Activated CD8-positive, alpha-beta memory T cell treated with anti-CD3 and anti-CD28 coated beads, Interleukin-2, amount 10 ng/mL, durations not matched to agents 7 days and 5 days (primary cell): ENCODE measurements around the gene TGFBR3L. TPM values are rescaled to one million over a fixed set of nuclear protein-coding genes. Genes with fewer than 3 reads are reported as not detected.
A peak's percentile ranks its signal among the peaks of the same experiment; 100 is the strongest.
"Not testable (repeated sequence)": the region's sequence is repeated elsewhere in the genome, so short reads cannot be mapped to it uniquely, and the experiment has no call there.

Experiments
- ATAC-seq: fragments of 150-1000 bp; cut with Tn5 transposase; one replicate; pipeline ENCODE4 v1.10.0; 2021; ENCODE audit warnings: moderate library complexity
- CTCF ChIA-PET: fragments of 350-600 bp; sonication (Branson Sonifier 250); formaldehyde crosslinking; loops from one replicate; lab custom pipeline; 2021; ENCODE audit warnings: antibody characterized with exemption; lab: Charles Lee
- DNase-seq: peaks from one replicate; pipeline ENCODE4 v3.0.0-alpha.2; 2020
- H3K27ac Mint-ChIP-seq: one replicate; pipeline ENCODE4 v1.8.0; 2021; ENCODE audit warnings: mild to moderate bottlenecking, mixed read lengths
- H3K27me3 Mint-ChIP-seq: one replicate; pipeline ENCODE4 v1.8.0; 2021; ENCODE audit warnings: mixed read lengths
- H3K36me3 Mint-ChIP-seq: one replicate; pipeline ENCODE4 v1.8.0; 2021; ENCODE audit warnings: mild to moderate bottlenecking, mixed read lengths
- H3K4me1 Mint-ChIP-seq: one replicate; pipeline ENCODE4 v1.8.0; 2021; ENCODE audit warnings: mixed read lengths
- H3K4me3 Mint-ChIP-seq: one replicate; pipeline ENCODE4 v1.8.0; 2021; ENCODE audit warnings: mild to moderate bottlenecking, moderate library complexity, mixed read lengths
- H3K9me3 Mint-ChIP-seq: one replicate; pipeline ENCODE4 v1.8.0; 2022; ENCODE audit warnings: low read depth, mixed read lengths
- total RNA-seq, 2 experiments: library from RNA; stranded (reverse); gene quantifications; one replicate each; pipeline ENCODE4 v1.2.3, GENCODE V29; 2021

Gene TGFBR3L
- total RNA-seq, 2 experiments from 2014 or later = 7.7 to 9.1 TPM

DNA sequence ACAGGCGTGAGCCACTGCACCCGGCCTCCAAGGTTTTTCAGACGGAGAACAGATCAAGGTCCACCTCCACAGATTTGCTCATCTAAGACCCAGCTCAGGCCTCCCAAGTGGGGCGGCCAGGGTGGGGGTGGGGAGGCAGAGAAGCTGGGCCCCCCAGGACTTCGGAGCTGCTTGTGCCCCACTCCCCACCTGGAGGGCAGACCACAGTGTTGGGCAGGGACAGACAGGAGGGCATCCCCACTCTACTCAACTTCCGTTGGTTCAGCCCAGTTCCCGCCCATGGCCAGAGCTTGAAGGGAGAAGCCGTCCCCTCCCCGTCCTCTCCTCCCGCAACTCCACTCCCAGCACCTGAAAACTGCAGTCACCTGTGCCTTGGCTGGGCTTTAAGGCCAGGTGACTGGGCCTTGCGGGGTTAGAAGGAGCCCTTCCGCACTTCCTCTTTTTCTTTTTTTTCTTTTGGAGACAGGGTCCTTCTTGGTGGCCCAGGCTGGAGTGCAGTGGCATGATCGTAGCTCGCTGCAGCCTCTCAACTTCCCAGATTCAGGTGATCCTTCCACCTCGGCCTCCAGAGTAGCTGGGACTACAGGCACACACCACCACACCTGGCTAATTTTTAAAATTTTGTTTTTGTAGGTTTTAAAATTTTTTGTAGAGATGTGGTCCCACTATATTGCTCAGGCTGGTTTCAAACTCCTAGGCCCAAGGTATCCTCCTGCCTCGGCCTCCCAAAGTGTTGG lies 27.1 kb upstream of the TGFBR3L start:
- CTCF ChIA-PET = no interaction called here
- H3K9me3 Mint-ChIP-seq = no peaks in the 10 kb centered on the region
- H3K27ac Mint-ChIP-seq = no peak overlapping the region
- H3K27me3 Mint-ChIP-seq = peaks cover 28% of the 10 kb centered on the region
- no peaks in the 10 kb centered on the region for H3K4me1 Mint-ChIP-seq
- no peaks in the 10 kb centered on the region for H3K36me3 Mint-ChIP-seq
- H3K4me3 Mint-ChIP-seq = no peak overlapping the region
- ATAC-seq (no peak), DNase-seq (no peak)

DNA sequence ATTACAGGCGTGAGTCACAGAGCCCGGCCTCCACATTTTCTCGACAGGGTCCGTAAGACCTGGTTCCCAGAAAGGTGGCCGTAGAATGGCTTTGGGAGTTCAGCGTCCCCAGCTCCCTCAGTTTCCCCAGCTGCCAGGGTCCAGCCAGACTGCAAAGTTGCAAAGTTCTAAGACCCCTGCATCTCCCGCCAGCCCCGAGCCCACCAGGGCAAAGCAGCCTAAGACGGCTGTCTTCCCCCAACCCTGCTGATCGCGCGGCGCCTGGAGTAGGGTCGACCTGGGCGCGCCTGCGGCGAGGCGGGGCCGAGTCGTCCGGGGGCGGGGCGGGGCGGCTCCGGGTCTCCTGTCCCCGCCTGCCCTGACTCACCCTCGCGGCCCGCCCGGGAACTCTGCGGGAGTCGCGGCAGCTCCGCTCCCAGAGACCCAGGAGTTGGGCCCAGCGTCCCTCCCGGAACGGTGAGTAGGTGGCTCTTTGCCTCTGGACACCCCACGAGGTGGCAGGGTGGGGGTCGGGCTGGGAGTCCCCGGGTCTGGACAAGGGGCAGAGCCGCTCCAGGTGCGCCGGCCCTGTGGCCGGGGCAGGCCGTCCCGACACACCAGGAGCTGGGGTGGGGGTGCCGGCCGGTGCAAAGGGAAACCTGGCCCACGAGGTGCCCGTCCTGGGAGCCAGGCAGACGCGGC lies 26.3 kb upstream of the TGFBR3L start, which contains the start of gene LRRC8E:
TSS of gene LRRC8E (plus strand) at position 366 of the 681 bp plus-strand sequence. CDS start 7,094 bp downstream, outside the sequence.
- Mint-ChIP-seq H3K36me3 (no peaks in the 10 kb centered on the region), H3K27me3 (peaks cover 28% of the 10 kb centered on the region), H3K4me3 (no peak within 1 kb of the TSS), H3K9me3 (no peaks in the 10 kb centered on the region), H3K27ac (no peak within 1 kb of the TSS), H3K4me1 (no peaks in the 10 kb centered on the region)
- CTCF ChIA-PET = no interaction called here
- ATAC-seq = peak; percentile 67
- DNase-seq = no peak

DNA sequence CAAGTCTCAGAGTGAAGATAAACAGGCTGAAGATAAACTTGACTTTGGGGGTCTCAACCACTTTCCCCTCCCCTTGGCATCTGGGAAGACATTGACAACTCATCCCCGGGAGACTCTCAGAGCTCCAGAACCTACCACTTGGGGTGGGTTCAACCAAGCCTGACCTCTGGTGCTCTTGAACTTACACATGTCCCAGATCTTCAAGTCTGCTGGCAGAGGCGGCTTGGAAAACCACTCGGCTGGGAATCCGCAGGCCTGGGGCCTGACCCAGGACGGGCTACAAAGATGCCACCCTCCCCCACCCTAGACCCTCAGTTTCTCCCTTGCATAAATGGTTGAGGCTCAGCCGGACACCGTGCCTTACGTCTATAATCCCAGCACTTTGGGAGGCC lies 25.8 kb upstream of the TGFBR3L start:
- Mint-ChIP-seq H3K4me1 (no peaks in the 10 kb centered on the region), H3K4me3 (no peak overlapping the region), H3K9me3 (no peaks in the 10 kb centered on the region), H3K36me3 (no peaks in the 10 kb centered on the region), H3K27me3 (peaks cover 28% of the 10 kb centered on the region), H3K27ac (no peak overlapping the region)
- no peak for DNase-seq
- ATAC-seq = no peak
- CTCF ChIA-PET = no interaction called here

DNA sequence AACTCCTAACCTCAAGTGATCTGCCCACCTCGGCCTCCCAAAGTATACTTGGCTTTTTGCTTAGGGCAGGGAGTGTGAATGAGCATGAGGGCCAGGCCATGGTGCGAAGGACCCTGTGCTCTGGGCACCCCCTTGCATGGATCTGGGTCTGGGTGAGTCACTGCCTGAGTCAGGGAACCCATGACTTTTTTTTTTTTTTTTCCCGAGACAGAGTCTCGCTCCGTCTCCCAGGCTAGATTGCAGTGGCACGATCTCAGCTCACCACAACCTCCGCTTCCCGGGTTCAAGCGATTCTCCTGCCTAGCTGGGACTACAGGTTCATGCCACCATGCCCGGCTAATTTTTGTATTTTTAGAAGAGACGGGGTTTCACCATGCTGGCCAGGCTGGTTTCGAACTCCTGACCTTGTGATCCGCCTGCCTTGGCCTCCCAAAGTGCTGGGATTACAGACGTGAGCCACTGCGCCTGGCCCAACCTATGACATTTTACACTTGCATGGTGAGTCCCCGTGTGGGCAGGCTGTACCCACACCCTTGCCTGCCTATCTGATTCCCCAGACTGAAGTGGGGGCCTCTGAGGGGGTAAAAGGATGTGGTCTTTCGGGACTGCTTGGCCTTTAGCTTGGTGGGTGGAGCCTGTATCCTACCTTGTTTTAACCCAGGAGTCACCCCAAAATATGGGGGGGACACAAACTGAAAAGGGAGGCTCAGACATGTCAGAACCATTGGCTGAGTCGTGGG lies 21.1 kb upstream of the TGFBR3L start:
- H3K27ac Mint-ChIP-seq = not testable (repeated sequence)

DNA sequence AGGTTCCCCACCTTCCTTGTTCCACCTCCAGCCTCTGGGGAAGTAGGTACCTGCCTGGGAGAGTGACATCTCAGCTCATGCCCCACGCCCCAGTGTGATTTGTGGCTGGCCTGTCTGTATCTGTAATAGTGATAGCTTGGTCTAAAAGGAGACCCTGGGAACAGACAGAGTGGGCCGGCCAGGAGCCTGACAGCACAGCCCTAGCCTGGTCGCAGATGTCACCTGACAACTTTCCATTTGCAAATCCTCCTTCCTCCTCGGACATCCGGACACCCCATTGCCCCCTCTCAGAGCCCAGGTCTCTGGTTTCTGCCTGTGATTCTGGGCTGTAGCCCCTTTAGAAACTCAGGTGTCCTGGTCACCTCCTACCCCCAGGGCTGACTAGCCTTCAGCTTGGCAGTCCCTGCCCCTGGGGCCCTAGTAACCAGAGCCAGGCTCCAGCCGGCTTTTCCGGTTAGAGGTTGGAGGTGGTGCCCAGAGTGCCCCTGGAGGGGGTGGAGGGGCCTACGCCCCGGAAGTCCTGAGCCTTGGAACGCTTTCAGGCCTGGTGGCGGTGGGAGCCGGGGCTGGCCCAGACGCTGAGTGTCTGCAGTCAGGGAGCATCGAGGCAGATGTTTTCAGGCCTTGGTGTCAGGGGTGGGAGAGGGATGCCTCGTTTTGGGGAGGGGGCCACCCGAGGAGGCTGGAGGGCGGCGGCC lies 19.9 kb upstream of the TGFBR3L start:
- H3K9me3 Mint-ChIP-seq = no peaks in the 10 kb centered on the region
- H3K4me1 Mint-ChIP-seq = no peaks in the 10 kb centered on the region
- CTCF ChIA-PET = no interaction called here
- H3K27me3 Mint-ChIP-seq = peaks cover 18% of the 10 kb centered on the region
- ATAC-seq (no peak), DNase-seq (no peak)
- no peaks in the 10 kb centered on the region for H3K36me3 Mint-ChIP-seq
- H3K27ac Mint-ChIP-seq = no peak overlapping the region
- H3K4me3 Mint-ChIP-seq = no peak overlapping the region

More for the DNA sequence above, 21.1 kb upstream of the TGFBR3L start:
- not testable (repeated sequence) for H3K4me1 Mint-ChIP-seq, H3K4me3 Mint-ChIP-seq, ATAC-seq, DNase-seq, H3K9me3 Mint-ChIP-seq, H3K36me3 Mint-ChIP-seq
- CTCF ChIA-PET = interaction anchor here (1.4 kb wide), 1 partner anchor 28 kb away, joined by 3 read pairs; no protein-coding TSS in a partner anchor
- H3K27me3 Mint-ChIP-seq = peaks cover 24% of the 10 kb centered on the region

DNA sequence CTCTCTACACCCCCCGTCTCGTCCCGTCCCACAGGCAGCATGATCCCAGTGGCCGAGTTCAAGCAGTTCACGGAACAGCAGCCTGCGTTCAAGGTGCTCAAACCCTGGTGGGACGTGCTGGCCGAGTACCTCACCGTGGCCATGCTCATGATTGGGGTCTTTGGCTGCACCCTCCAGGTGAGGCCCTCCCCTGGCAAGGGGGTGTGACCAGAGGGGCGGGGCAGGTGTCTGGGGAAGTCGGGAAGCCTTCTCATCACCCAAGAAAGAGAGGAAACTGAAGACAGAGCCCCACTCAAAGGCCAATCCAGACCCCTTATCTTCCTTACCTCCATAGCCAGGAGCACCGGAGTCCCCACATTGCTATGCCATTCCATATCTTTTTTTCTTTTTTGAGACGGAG lies 19.1 kb upstream of the TGFBR3L start:
- H3K4me1 Mint-ChIP-seq = no peaks in the 10 kb centered on the region
- no peaks in the 10 kb centered on the region for H3K36me3 Mint-ChIP-seq
- peaks cover 12% of the 10 kb centered on the region for H3K27me3 Mint-ChIP-seq
- H3K9me3 Mint-ChIP-seq = no peaks in the 10 kb centered on the region
- H3K4me3 Mint-ChIP-seq = no peak overlapping the region
- CTCF ChIA-PET = no interaction called here
- H3K27ac Mint-ChIP-seq = no peak overlapping the region
- ATAC-seq = no peak
- DNase-seq = no peak

DNA sequence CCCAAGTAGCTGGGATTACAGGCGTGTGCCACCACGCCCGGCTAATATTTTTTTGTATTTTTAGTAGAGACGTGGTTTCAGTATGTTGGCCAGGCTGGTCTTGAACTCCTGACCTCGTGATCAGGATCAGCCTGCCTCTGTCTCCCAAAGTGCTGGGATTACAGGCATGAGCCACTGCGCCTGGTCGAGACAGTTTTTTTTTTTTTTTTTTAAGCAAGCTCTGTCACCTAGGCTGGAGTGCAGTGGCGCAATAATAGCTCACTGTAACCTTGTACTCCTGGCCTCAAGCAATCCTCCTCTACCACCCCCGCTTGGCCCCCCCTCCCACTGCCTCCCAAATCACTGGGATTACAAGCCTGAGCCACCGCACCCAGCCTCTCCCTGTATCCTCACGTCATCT lies 17.3 kb upstream of the TGFBR3L start:
- no peaks in the 10 kb centered on the region for H3K9me3 Mint-ChIP-seq
- H3K4me1 Mint-ChIP-seq = no peaks in the 10 kb centered on the region
- no peak for DNase-seq
- no peak for ATAC-seq
- H3K27me3 Mint-ChIP-seq = peaks cover 6% of the 10 kb centered on the region
- CTCF ChIA-PET = interaction anchor here (1.2 to 1.8 kb wide), 3 partner anchors 16 to 43 kb away, joined by 3 to 6 read pairs (median 5); no protein-coding TSS in a partner anchor
- H3K4me3 Mint-ChIP-seq = no peak overlapping the region
- H3K36me3 Mint-ChIP-seq = no peaks in the 10 kb centered on the region
- no peak overlapping the region for H3K27ac Mint-ChIP-seq

DNA sequence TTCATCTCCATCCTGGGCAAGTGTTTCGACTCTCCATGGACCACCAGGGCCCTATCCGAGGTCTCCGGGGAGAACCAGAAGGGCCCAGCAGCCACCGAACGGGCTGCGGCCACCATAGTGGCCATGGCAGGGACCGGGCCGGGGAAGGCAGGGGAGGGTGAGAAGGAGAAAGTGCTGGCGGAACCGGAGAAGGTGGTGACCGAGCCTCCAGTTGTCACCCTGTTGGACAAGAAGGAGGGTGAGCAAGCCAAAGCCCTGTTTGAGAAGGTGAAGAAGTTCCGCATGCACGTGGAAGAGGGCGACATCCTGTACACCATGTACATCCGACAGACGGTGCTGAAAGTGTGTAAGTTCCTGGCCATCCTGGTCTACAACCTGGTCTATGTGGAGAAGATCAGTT lies 15.7 kb upstream of the TGFBR3L start:
- ATAC-seq (no peak), DNase-seq (no peak)
- H3K27ac Mint-ChIP-seq = no peak overlapping the region
- CTCF ChIA-PET = interaction anchor here (0.8 to 1.8 kb wide), 6 partner anchors 16 to 219 kb away, joined by 3 to 5 read pairs (median 4); partner anchors contain the start of genes SNAPC2 and TRAPPC5
- H3K27me3 Mint-ChIP-seq = peaks cover 6% of the 10 kb centered on the region
- no peak overlapping the region for H3K4me3 Mint-ChIP-seq
- H3K9me3 Mint-ChIP-seq = no peaks in the 10 kb centered on the region
- H3K4me1 Mint-ChIP-seq = peaks cover 12% of the 10 kb centered on the region
- H3K36me3 Mint-ChIP-seq = peaks cover 2% of the 10 kb centered on the region

DNA sequence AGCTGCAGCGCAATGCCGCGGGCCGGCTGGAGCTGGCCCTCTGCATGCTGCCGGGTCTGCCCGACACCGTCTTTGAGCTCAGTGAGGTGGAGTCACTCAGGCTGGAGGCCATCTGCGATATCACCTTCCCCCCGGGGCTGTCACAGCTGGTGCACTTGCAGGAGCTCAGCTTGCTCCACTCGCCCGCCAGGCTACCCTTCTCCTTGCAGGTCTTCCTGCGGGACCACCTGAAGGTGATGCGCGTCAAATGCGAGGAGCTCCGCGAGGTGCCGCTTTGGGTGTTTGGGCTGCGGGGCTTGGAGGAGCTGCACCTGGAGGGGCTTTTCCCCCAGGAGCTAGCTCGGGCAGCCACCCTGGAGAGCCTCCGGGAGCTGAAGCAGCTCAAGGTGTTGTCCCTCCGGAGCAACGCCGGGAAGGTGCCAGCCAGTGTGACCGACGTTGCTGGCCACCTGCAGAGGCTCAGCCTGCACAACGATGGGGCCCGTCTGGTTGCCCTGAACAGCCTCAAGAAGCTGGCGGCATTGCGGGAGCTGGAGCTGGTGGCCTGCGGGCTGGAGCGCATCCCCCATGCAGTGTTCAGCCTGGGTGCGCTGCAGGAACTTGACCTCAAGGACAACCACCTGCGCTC lies 14.8 kb upstream of the TGFBR3L start:
- ATAC-seq = no peak
- CTCF ChIA-PET = interaction anchor here (1.0 to 2.7 kb wide), 5 partner anchors 18 to 102 kb away, joined by 3 to 10 read pairs (median 3); partner anchors contain the start of genes SNAPC2 and TIMM44
- H3K27ac Mint-ChIP-seq = no peak overlapping the region

DNA sequence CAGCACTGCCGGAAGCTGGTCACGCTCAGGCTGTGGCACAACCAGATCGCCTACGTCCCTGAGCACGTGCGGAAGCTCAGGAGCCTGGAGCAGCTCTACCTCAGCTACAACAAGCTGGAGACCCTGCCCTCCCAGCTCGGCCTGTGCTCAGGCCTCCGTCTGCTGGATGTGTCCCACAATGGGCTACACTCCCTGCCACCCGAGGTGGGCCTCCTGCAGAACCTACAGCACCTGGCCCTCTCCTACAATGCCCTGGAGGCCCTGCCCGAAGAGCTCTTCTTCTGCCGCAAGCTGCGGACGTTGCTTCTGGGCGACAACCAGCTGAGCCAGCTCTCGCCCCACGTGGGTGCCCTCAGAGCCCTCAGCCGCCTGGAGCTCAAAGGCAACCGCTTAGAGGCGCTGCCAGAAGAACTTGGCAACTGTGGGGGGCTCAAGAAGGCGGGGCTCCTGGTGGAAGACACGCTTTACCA lies 14.2 kb upstream of the TGFBR3L start:
- Mint-ChIP-seq H3K9me3 (no peaks in the 10 kb centered on the region), H3K4me3 (no peak overlapping the region), H3K36me3 (peaks cover 8% of the 10 kb centered on the region), H3K27ac (no peak overlapping the region), H3K27me3 (peaks cover 2% of the 10 kb centered on the region), H3K4me1 (peaks cover 22% of the 10 kb centered on the region)
- ATAC-seq (no peak), DNase-seq (no peak)
- CTCF ChIA-PET = interaction anchor here (1.3 to 2.7 kb wide), 6 partner anchors 17 to 219 kb away, joined by 3 to 11 read pairs (median 5); partner anchors contain the start of genes SNAPC2, TIMM44 and TRAPPC5

More for the DNA sequence above, 14.8 kb upstream of the TGFBR3L start:
- peaks cover 18% of the 10 kb centered on the region for H3K4me1 Mint-ChIP-seq
- no peak for DNase-seq
- no peak overlapping the region for H3K4me3 Mint-ChIP-seq
- H3K27me3 Mint-ChIP-seq = peaks cover 2% of the 10 kb centered on the region
- H3K36me3 Mint-ChIP-seq = peaks cover 6% of the 10 kb centered on the region
- no peaks in the 10 kb centered on the region for H3K9me3 Mint-ChIP-seq

DNA sequence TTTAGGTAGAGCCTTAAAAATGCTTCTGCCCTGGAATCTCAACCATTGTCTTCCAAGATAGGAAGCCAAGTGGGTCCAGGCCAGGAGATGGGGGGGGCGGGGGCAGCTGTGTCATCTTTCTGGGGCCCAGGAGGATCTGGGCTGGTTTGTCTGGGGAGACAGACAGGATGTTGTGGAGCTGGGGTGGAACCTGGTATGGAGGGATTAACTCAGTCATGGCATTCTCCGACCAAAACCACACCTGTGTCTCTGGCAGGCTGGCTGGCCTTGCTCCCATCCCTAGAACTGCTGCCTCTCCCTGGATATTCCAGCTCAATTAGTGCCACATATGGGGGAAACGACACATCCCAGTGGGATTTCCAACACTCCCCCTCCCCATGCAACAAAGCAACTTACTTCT lies 13.7 kb upstream of the TGFBR3L start:
- ATAC-seq (no peak), DNase-seq (no peak)
- Mint-ChIP-seq H3K36me3 (peaks cover 8% of the 10 kb centered on the region), H3K27ac (no peak overlapping the region), H3K4me3 (no peak overlapping the region), H3K27me3 (peaks cover 2% of the 10 kb centered on the region), H3K4me1 (peaks cover 26% of the 10 kb centered on the region), H3K9me3 (no peaks in the 10 kb centered on the region)
- CTCF ChIA-PET = interaction anchor here (1.3 to 2.7 kb wide), 6 partner anchors 17 to 220 kb away, joined by 3 to 11 read pairs (median 5); partner anchors contain the start of genes SNAPC2, TIMM44 and TRAPPC5

DNA sequence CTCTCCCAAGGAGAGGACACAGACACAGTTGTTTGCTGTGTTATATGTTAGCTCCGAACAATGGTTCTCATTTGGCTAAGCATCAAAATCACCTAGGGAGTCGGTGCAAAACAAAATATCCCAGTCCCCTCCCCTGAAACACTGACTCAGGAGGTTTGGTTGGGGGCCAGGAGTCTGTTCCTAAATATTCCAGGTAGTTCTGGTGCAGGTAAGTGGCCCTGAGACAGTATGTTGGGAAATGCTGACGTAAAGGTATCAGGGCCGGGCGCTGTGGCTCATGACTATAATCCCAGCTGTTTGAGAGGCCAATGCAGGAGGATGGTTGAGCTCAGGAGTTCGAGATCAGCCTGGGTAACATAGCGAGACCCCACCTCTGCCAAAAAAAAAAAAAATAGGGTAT lies 13.3 kb upstream of the TGFBR3L start:
- Mint-ChIP-seq H3K9me3 (no peaks in the 10 kb centered on the region), H3K36me3 (peaks cover 8% of the 10 kb centered on the region), H3K4me3 (no peak overlapping the region), H3K27me3 (peaks cover 2% of the 10 kb centered on the region), H3K27ac (no peak overlapping the region), H3K4me1 (peaks cover 26% of the 10 kb centered on the region)
- CTCF ChIA-PET = interaction anchor here (1.3 to 2.7 kb wide), 5 partner anchors 16 to 220 kb away, joined by 3 to 11 read pairs (median 5); partner anchors contain the start of genes TIMM44 and TRAPPC5
- DNase-seq (no peak), ATAC-seq (no peak)
